Endothelial cell of umbilical vein (primary cell): ENCODE results near the gene PLXNB1. TPM values are rescaled to one million over a fixed set of nuclear protein-coding genes. Genes with fewer than 3 reads are reported as not detected.

ENCODE experiments used
- BruUV-seq: library from RNA; stranded (reverse); fragments of 400-500 nt; replicated peaks from 2 replicates; lab custom pipeline; 2021; lab: Mats Ljungman, UMichigan
- CTCF ChIA-PET: fragments of 300-600, 350-600 bp; sonication (Branson Sonifier 250); formaldehyde crosslinking; loops from one replicate; lab custom pipeline; 2021; ENCODE audit warnings: antibody characterized with exemption, inconsistent platforms; lab: Charles Lee
- POLR2A ChIA-PET: fragments of 300-600, 350-600 bp; sonication (Branson Sonifier 250); formaldehyde crosslinking; loops from one replicate; lab custom pipeline; 2021; ENCODE audit warnings: antibody characterized with exemption, inconsistent platforms; lab: Charles Lee
- DNase-seq: peaks from one replicate; pipeline ENCODE4 v3.0.0-alpha.2; 2011; ENCODE audit warnings: low read depth, low spot score
- FAIRE-seq: peaks from 2 replicates; lab custom pipeline; 2011; peaks lifted over from hg19 to GRCh38; lab: Jason Lieb, UNC
- H2AFZ ChIP-seq: 2 replicates; pipeline ENCODE4 v1.6.0; 2012; ENCODE audit warnings: low read depth, low read length, control low read depth, inconsistent platforms
- H3K27ac ChIP-seq: 2 replicates; pipeline ENCODE4 v1.5.1; 2011; ENCODE audit warnings: low read depth, mild to moderate bottlenecking, control low read depth, low read length, moderate library complexity; ENCODE audit not compliant: insufficient read depth
- H3K27me3 ChIP-seq, 2 experiments: 2 replicates each; pipeline versions ENCODE4 v1.6.0 to v1.6.1; 2011; ENCODE audit warnings: low read length in 2 of 2, mixed read lengths in 1 of 2; ENCODE audit not compliant: control insufficient read depth in 2 of 2, insufficient read depth in 2 of 2
- H3K36me3 ChIP-seq, 2 experiments: 2 replicates in 1 of 2; 3 replicates in 1 of 2; pipeline ENCODE4 v1.5.1; 2011; ENCODE audit warnings: low read length in 2 of 2, mild to moderate bottlenecking in 1 of 2, moderate library complexity in 1 of 2; ENCODE audit not compliant: control insufficient read depth in 2 of 2, insufficient read depth in 2 of 2; ENCODE audit errors: extremely low read depth in 1 of 2
- H3K4me1 ChIP-seq: 3 replicates; pipeline ENCODE4 v1.5.1; 2011; ENCODE audit warnings: mild to moderate bottlenecking, low read length; ENCODE audit not compliant: control insufficient read depth, insufficient read depth; ENCODE audit errors: extremely low read depth
- H3K4me2 ChIP-seq: 2 replicates; pipeline ENCODE4 v1.6.1; 2011; ENCODE audit warnings: low read length, control low read depth, mixed read lengths; ENCODE audit not compliant: insufficient read depth
- H3K4me3 ChIP-seq, 3 experiments: fragments of 200-600 bp in 1 of 3; sonication (generic), shearing (Covaris generic) in 1 of 3; replicated peaks in 1 of 3; 2 replicates each; pipeline ENCODE4 v1.5.1; 2011 to 2016; ENCODE audit warnings: control low read depth in 3 of 3, low read length in 3 of 3, mild to moderate bottlenecking in 2 of 3, inconsistent platforms in 1 of 3, low read depth in 1 of 3, moderate library complexity in 1 of 3; ENCODE audit not compliant: insufficient read depth in 1 of 3
- H3K79me2 ChIP-seq: 2 replicates; pipeline ENCODE4 v1.6.0; 2012; ENCODE audit warnings: low read length, inconsistent platforms; ENCODE audit not compliant: control insufficient read depth, insufficient read depth
- H3K9ac ChIP-seq: replicated peaks from 2 replicates; pipeline ENCODE3; 2011; ENCODE audit warnings: low read length, control low read depth; ENCODE audit not compliant: insufficient read depth; ENCODE audit errors: extremely low read depth
- H3K9me1 ChIP-seq: replicated peaks from 3 replicates; pipeline ENCODE4 v1.6.0; 2011; ENCODE audit warnings: mild to moderate bottlenecking, low read length; ENCODE audit not compliant: control insufficient read depth, insufficient read depth; ENCODE audit errors: extremely low read depth
- H3K9me3 ChIP-seq: replicated peaks from 2 replicates; pipeline ENCODE4 v1.5.1; 2012; ENCODE audit warnings: low read length, inconsistent platforms; ENCODE audit not compliant: control insufficient read depth, insufficient read depth
- H4K20me1 ChIP-seq: replicated peaks from 2 replicates; pipeline ENCODE3; 2011; ENCODE audit warnings: mild to moderate bottlenecking, low read length; ENCODE audit not compliant: control insufficient read depth, insufficient read depth; ENCODE audit errors: extremely low read depth
- EZH2 ChIP-seq: IDR thresholded peaks from 2 replicates; pipeline ENCODE4 v1.6.1; 2012; ENCODE audit warnings: borderline replicate concordance, low read depth, mild to moderate bottlenecking, moderate library complexity, low read length, inconsistent platforms; ENCODE audit not compliant: severe bottlenecking
- FOS ChIP-seq: IDR thresholded peaks from 2 replicates; pipeline ENCODE4 v1.6.1; 2011; ENCODE audit warnings: mild to moderate bottlenecking, low read length, moderate library complexity, borderline replicate concordance; ENCODE audit not compliant: insufficient read depth
- GATA2 ChIP-seq: IDR thresholded peaks from 2 replicates; pipeline ENCODE4 v1.7.0; 2011; ENCODE audit warnings: low read depth, mild to moderate bottlenecking, moderate library complexity, mixed read lengths, low read length; ENCODE audit not compliant: insufficient read length, insufficient read depth
- JUN ChIP-seq: IDR thresholded peaks from 2 replicates; pipeline ENCODE4 v1.6.1; 2011; ENCODE audit warnings: borderline replicate concordance, low read depth; ENCODE audit not compliant: insufficient read length, insufficient read depth
- MAX ChIP-seq: IDR thresholded peaks from 2 replicates; pipeline ENCODE4 v1.6.1; 2011; ENCODE audit not compliant: insufficient read depth, insufficient read length
- MYC ChIP-seq: IDR thresholded peaks from one replicate; pipeline ENCODE4 v1.6.1; 2011; ENCODE audit warnings: mild to moderate bottlenecking, low read depth, low read length
- POLR2A ChIP-seq: IDR thresholded peaks from 2 replicates; pipeline ENCODE4 v1.6.1; 2012; ENCODE audit warnings: low read depth, mild to moderate bottlenecking, control low read depth, low read length
- POLR2AphosphoS5 ChIP-seq: IDR thresholded peaks from 2 replicates; pipeline ENCODE4 v1.6.1; 2012; ENCODE audit warnings: low read depth, mild to moderate bottlenecking, control low read depth, low read length, moderate library complexity; ENCODE audit not compliant: insufficient read depth
- dilution Hi-C: fragments of 300-500 bp; cut with MboI; formaldehyde crosslinking; loops from one replicate; pipeline ENCODE4 v1.15.0; 2019; ENCODE audit warnings: low sequenced_read_pairs; ENCODE audit not compliant: extremely low pct_ligation_motif_present
- intact Hi-C: fragments of 100-400 bp; cut with micrococcal nuclease; formaldehyde crosslinking; loops from one replicate; pipeline ENCODE4 v1.10.0; 2022
- polyA plus RNA-seq, 4 experiments: library from polyadenylated mRNA; depleted of rRNA in 3 of 4; stranded (reverse) in 3 of 4; unstranded in 1 of 4; fragments of >200 nt; gene quantifications; 2 replicates each; pipeline versions ENCODE4 v1.2.1 to v1.2.3, GENCODE V29; 2011 to 2012; ENCODE audit warnings: missing spikeins in 1 of 4
- total RNA-seq: library from RNA; stranded (reverse); gene quantifications from 2 replicates; pipeline ENCODE4 v1.2.3, GENCODE V29; 2021
- TF ChIP-seq, protein P1 (sequence below), 2 donors: IDR thresholded peaks; 1 replicate in 1 of 2; 2 replicates in 1 of 2; pipeline ENCODE4 v1.5.1; 2011; ENCODE audit warnings: low read length in 2 of 2, mild to moderate bottlenecking in 2 of 2, moderate library complexity in 2 of 2, control low read depth in 1 of 2, inconsistent platforms in 1 of 2, low read depth in 1 of 2; ENCODE audit not compliant: insufficient read depth in 1 of 2; ENCODE audit errors: extremely low read depth in 1 of 2

Gene PLXNB1
- total and polyA plus RNA-seq, 2 donors (not counting 3 experiments of a cell fraction or from before 2014, with no cell fraction given) = 43.1 to 45.2 TPM

DNA sequence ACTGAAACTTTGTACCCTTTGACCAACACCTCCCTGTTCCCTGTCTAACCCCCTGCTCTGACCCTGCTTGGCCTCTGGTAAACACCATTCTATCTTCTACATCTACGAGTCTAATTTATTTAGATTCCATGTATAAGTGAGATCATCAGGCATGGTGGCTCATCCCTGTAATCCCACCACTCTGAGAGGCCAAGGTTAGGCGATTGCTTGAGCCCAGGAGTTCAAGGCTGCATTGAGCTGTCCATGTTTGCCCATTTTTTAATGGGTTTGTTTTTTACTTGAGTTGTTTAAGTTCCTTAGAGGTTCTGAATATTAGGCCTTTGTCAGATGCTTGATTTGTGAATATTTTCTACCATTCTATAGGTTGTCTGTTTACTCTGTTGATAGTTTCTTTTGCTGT lies 40.9 kb downstream of the PLXNB1 start:
- Histone ChIP-seq H3K9me3 (no peaks in the 10 kb centered on the region), H3K27ac (no peak overlapping the region), H3K4me3 (no peak overlapping the region), H3K79me2 (no peaks in the 10 kb centered on the region), H3K9me1 (no peaks in the 10 kb centered on the region), H3K36me3 (no peaks in the 10 kb centered on the region), H3K4me1 (no peaks in the 10 kb centered on the region), H3K9ac (no peak overlapping the region), H3K27me3 (peaks cover 15 to 40% of the 10 kb centered on the region in 2 experiments), H3K4me2 (no peak overlapping the region), H2AFZ (no peak overlapping the region), H4K20me1 (no peaks in the 10 kb centered on the region)
- ChIA-PET CTCF (interaction anchor here (1.3 to 3.0 kb wide), 2 partner anchors 12 to 47 kb away, joined by 5 to 15 read pairs; no protein-coding TSS in a partner anchor), POLR2A (no interaction called here)
- intact Hi-C loops (no loop called here), dilution Hi-C loops (no loop called here)
- no TSS peak for BruUV-seq
- TF ChIP-seq JUN (no peak), GATA2 (no peak), FOS (no peak), EZH2 (no peak), POLR2AphosphoS5 (no peak)
- FAIRE-seq = no peak
- no peak for DNase-seq

GRCh38 chr3:48387634-48388033 lies 42.3 kb downstream of the PLXNB1 start:
- ChIA-PET CTCF (interaction anchor here (1.0 to 3.0 kb wide), 3 partner anchors 14 to 114 kb away, joined by 3 to 15 read pairs (median 3); no protein-coding TSS in a partner anchor), POLR2A (interaction anchor here (0.7 kb wide), 1 partner anchor 330 kb away, joined by 3 read pairs; no protein-coding TSS in a partner anchor)
- no peaks in the 10 kb centered on the region for H3K9me1 ChIP-seq
- H3K36me3 ChIP-seq = no peaks in the 10 kb centered on the region
- H3K9me3 ChIP-seq = no peaks in the 10 kb centered on the region
- H3K27me3 ChIP-seq = peaks cover 13 to 51% of the 10 kb centered on the region in 2 experiments
- no peak overlapping the region for H3K4me3 ChIP-seq
- TF ChIP-seq, protein P1, sequence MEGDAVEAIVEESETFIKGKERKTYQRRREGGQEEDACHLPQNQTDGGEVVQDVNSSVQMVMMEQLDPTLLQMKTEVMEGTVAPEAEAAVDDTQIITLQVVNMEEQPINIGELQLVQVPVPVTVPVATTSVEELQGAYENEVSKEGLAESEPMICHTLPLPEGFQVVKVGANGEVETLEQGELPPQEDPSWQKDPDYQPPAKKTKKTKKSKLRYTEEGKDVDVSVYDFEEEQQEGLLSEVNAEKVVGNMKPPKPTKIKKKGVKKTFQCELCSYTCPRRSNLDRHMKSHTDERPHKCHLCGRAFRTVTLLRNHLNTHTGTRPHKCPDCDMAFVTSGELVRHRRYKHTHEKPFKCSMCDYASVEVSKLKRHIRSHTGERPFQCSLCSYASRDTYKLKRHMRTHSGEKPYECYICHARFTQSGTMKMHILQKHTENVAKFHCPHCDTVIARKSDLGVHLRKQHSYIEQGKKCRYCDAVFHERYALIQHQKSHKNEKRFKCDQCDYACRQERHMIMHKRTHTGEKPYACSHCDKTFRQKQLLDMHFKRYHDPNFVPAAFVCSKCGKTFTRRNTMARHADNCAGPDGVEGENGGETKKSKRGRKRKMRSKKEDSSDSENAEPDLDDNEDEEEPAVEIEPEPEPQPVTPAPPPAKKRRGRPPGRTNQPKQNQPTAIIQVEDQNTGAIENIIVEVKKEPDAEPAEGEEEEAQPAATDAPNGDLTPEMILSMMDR (IDR thresholded peaks at IDR 0.05; ENCODE audit: extremely low read depth in 1 of 2, insufficient read depth in 1 of 2, low read depth in 1 of 2, low read length in 2 of 2) = no peak
- TF ChIP-seq POLR2A = no peak
- no peak for TF ChIP-seq MAX
- no peak for TF ChIP-seq POLR2AphosphoS5
- TF ChIP-seq GATA2 = no peak
- no peak for TF ChIP-seq EZH2
- TF ChIP-seq MYC = no peak
- H3K9ac ChIP-seq = no peak overlapping the region
- intact Hi-C loops (no loop called here), dilution Hi-C loops (no loop called here)
- no TSS peak for BruUV-seq
- no peak for FAIRE-seq
- no peaks in the 10 kb centered on the region for H4K20me1 ChIP-seq
- no peaks in the 10 kb centered on the region for H3K79me2 ChIP-seq
- DNase-seq = no peak
- H2AFZ ChIP-seq = no peak overlapping the region
- H3K4me2 ChIP-seq = no peak overlapping the region
- H3K4me1 ChIP-seq = no peaks in the 10 kb centered on the region
- H3K27ac ChIP-seq = no peak overlapping the region
